Measurements from ENCODE around the gene ZNF804B.

The ZNF804B gene

DNA sequence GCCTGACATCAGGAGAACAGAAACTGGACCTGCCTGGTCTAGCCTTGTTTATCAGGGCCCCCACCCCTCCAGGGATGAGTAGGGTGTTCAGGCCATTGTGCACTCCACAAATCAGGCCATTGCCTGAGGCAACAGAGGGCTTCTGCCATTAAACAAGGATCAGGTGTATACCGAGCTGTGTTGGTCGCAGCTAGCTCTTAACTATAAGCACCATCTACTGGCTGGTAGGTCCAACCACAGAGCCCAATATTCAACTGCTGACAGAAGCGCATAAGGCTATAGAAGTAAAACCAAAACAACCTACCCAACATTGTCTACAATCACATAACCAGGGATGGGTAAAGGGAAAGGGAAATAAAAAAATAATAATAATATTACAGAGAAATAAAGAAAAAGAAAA is 487.7 kb downstream of the ZNF804B start:
- Histone ChIP-seq H3K79me1 (ENCODE audit: low read length) (no peaks in the 10 kb centered on the region), H3K18ac (ENCODE audit: low read length) (no peak overlapping the region), H3K36me3 (ENCODE audit: control insufficient read depth, insufficient read depth, low read length) (no peaks in the 10 kb centered on the region), H3K79me2 (ENCODE audit: control insufficient read depth, insufficient read depth, low read length) (no peaks in the 10 kb centered on the region), H3K56ac (ENCODE audit: low read length) (no peak overlapping the region), H2BK120ac (ENCODE audit: low read depth, low read length) (no peak overlapping the region), H3K4me1 (ENCODE audit: control insufficient read depth, low read depth, low read length) (no peaks in the 10 kb centered on the region), H2AK5ac (ENCODE audit: low read length) (no peak overlapping the region), H3K4me2 (ENCODE audit: low read length) (no peak overlapping the region), H3K27ac (ENCODE audit: low read depth, low read length) (no peak overlapping the region), H3K9ac (ENCODE audit: low read length) (no peak overlapping the region), H3K4ac (ENCODE audit: low read depth, low read length) (no peak overlapping the region), H2BK15ac (replicated peaks; ENCODE audit: low read depth) (no peak overlapping the region), H3K4me3 (ENCODE audit: low read length) (no peak overlapping the region), H4K5ac (ENCODE audit: low read length) (no peak overlapping the region), H3K27me3 (ENCODE audit: insufficient read depth, low read length, poor library complexity) (no peaks in the 10 kb centered on the region), H4K8ac (ENCODE audit: low read depth, low read length) (no peak overlapping the region), H2BK5ac (ENCODE audit: low read length) (no peak overlapping the region), H3K23ac (ENCODE audit: low read length) (no peak overlapping the region)
- peak; percentile 2 for DNase-seq
- WGBS (ENCODE audit: extremely low coverage, insufficient coverage, low lambda C conversion rate), result no CpG with 5 or more reads among the region's 3 CpGs

DNA sequence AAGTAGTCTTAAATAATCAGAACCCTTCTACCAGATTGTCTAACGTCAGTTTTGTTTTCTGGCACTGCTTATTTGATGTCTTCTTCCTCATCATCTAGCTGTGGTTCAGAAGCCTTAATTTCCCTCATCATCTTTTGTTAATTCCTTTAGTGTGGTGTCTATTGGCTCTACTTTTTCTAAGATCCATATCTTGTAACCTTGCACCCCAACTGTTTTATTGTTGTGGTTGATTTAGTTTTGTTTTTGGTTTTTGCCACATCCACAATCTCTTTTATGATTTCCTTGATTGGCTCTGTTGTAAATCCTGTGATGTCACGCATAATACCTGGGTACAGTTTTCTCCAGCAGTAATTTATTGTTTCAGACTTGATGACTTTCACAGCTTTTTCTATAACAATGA is 499.6 kb downstream of the ZNF804B start:
- no peak overlapping the region for H3K9ac ChIP-seq (ENCODE audit: low read length)
- no peak overlapping the region for H3K4ac ChIP-seq (ENCODE audit: low read depth, low read length)
- no peak overlapping the region for H3K4me3 ChIP-seq (ENCODE audit: low read length)
- no peak overlapping the region for H3K4me2 ChIP-seq (ENCODE audit: low read length)
- H2BK120ac ChIP-seq (ENCODE audit: low read depth, low read length), result no peak overlapping the region
- H4K8ac ChIP-seq (ENCODE audit: low read depth, low read length), result no peak overlapping the region
- H4K5ac ChIP-seq (ENCODE audit: low read length), result no peak overlapping the region
- H2BK15ac ChIP-seq (replicated peaks; ENCODE audit: low read depth), result no peak overlapping the region
- no peak overlapping the region for H3K18ac ChIP-seq (ENCODE audit: low read length)
- no peak for DNase-seq
- H2BK5ac ChIP-seq (ENCODE audit: low read length), result no peak overlapping the region
- no CpG with 5 or more reads among the region's 2 CpGs for whole genome bisulfite sequencing (ENCODE audit: extremely low coverage, insufficient coverage, low lambda C conversion rate)
- no peak overlapping the region for H3K27ac ChIP-seq (ENCODE audit: low read depth, low read length)
- no peaks in the 10 kb centered on the region for H3K79me2 ChIP-seq (ENCODE audit: control insufficient read depth, insufficient read depth, low read length)
- H3K56ac ChIP-seq (ENCODE audit: low read length), result no peak overlapping the region
- no peak overlapping the region for H3K23ac ChIP-seq (ENCODE audit: low read length)
- H3K36me3 ChIP-seq (ENCODE audit: control insufficient read depth, insufficient read depth, low read length), result no peaks in the 10 kb centered on the region
- no peaks in the 10 kb centered on the region for H3K79me1 ChIP-seq (ENCODE audit: low read length)
- no peaks in the 10 kb centered on the region for H3K27me3 ChIP-seq (ENCODE audit: insufficient read depth, low read length, poor library complexity)
- H2AK5ac ChIP-seq (ENCODE audit: low read length), result no peak overlapping the region
- H3K4me1 ChIP-seq (ENCODE audit: control insufficient read depth, low read depth, low read length), result no peaks in the 10 kb centered on the region

DNA sequence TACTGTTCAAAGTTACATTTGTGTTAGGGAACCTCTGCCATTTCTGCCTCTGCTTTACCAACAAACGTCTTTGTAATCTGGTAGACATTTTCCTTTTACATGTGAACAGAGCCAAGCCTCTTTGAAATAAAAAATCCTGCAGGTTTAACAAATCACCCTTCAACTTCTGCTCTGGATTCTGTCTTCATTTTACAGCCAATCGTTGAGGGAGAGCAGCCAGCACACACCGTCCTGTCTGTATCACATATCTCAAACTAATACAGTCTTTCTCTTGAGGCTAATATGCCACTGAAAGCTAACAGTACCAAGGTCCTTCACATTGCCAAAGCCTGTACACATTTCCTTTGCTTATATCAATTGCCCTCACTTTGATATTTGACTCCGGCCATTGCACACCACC is 504.6 kb downstream of the ZNF804B start:
- WGBS (ENCODE audit: extremely low coverage, insufficient coverage, low lambda C conversion rate), result no CpG with 5 or more reads among the region's 4 CpGs
- no peaks in the 10 kb centered on the region for H3K79me1 ChIP-seq (ENCODE audit: low read length)
- no peak overlapping the region for H3K56ac ChIP-seq (ENCODE audit: low read length)
- DNase-seq, result no peak
- no peak overlapping the region for H3K27ac ChIP-seq (ENCODE audit: low read depth, low read length)
- H3K9ac ChIP-seq (ENCODE audit: low read length), result no peak overlapping the region
- no peaks in the 10 kb centered on the region for H3K27me3 ChIP-seq (ENCODE audit: insufficient read depth, low read length, poor library complexity)
- H3K36me3 ChIP-seq (ENCODE audit: control insufficient read depth, insufficient read depth, low read length), result no peaks in the 10 kb centered on the region
- no peak overlapping the region for H3K18ac ChIP-seq (ENCODE audit: low read length)
- no peak overlapping the region for H2BK120ac ChIP-seq (ENCODE audit: low read depth, low read length)
- H3K23ac ChIP-seq (ENCODE audit: low read length), result no peak overlapping the region
- no peaks in the 10 kb centered on the region for H3K79me2 ChIP-seq (ENCODE audit: control insufficient read depth, insufficient read depth, low read length)
- H4K8ac ChIP-seq (ENCODE audit: low read depth, low read length), result no peak overlapping the region
- no peak overlapping the region for H3K4ac ChIP-seq (ENCODE audit: low read depth, low read length)
- no peak overlapping the region for H4K5ac ChIP-seq (ENCODE audit: low read length)
- H2BK5ac ChIP-seq (ENCODE audit: low read length), result no peak overlapping the region
- no peak overlapping the region for H2BK15ac ChIP-seq (replicated peaks; ENCODE audit: low read depth)
- H2AK5ac ChIP-seq (ENCODE audit: low read length), result no peak overlapping the region
- H3K4me3 ChIP-seq (ENCODE audit: low read length), result no peak overlapping the region
- no peaks in the 10 kb centered on the region for H3K4me1 ChIP-seq (ENCODE audit: control insufficient read depth, low read depth, low read length)
- H3K4me2 ChIP-seq (ENCODE audit: low read length), result no peak overlapping the region

DNA sequence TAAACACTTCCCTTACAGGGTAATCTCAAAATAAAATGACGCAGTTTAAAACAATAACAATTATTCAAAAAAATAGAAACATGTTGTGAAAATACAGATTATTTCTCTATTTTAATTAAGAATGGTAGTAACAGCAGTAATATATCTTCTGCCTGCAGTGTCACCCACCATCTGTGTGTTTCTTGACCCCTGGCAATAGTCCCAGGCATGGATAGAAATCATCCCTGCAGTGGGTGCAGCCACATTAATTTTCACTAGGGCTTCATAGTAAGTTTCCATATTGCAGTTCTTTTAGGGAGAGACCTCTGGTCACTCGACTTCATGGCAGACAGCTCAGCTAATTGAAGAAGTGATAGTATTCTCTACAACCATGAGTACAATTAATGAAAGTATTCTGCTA is 506.1 kb downstream of the ZNF804B start:
- Histone ChIP-seq H4K5ac (ENCODE audit: low read length) (no peak overlapping the region), H2BK120ac (ENCODE audit: low read depth, low read length) (no peak overlapping the region), H3K36me3 (ENCODE audit: control insufficient read depth, insufficient read depth, low read length) (no peaks in the 10 kb centered on the region), H3K4me3 (ENCODE audit: low read length) (no peak overlapping the region), H3K4ac (ENCODE audit: low read depth, low read length) (no peak overlapping the region), H3K79me2 (ENCODE audit: control insufficient read depth, insufficient read depth, low read length) (no peaks in the 10 kb centered on the region), H3K79me1 (ENCODE audit: low read length) (no peaks in the 10 kb centered on the region), H3K18ac (ENCODE audit: low read length) (no peak overlapping the region), H3K4me2 (ENCODE audit: low read length) (no peak overlapping the region), H3K9ac (ENCODE audit: low read length) (no peak overlapping the region), H2BK15ac (replicated peaks; ENCODE audit: low read depth) (no peak overlapping the region), H2AK5ac (ENCODE audit: low read length) (no peak overlapping the region), H2BK5ac (ENCODE audit: low read length) (no peak overlapping the region), H3K27me3 (ENCODE audit: insufficient read depth, low read length, poor library complexity) (no peaks in the 10 kb centered on the region), H3K4me1 (ENCODE audit: control insufficient read depth, low read depth, low read length) (no peaks in the 10 kb centered on the region), H3K27ac (ENCODE audit: low read depth, low read length) (no peak overlapping the region), H3K56ac (ENCODE audit: low read length) (no peak overlapping the region), H3K23ac (ENCODE audit: low read length) (no peak overlapping the region), H4K8ac (ENCODE audit: low read depth, low read length) (no peak overlapping the region)
- 100% methylated on average over 1 of the region's 2 CpGs for WGBS (ENCODE audit: extremely low coverage, insufficient coverage, low lambda C conversion rate)
- DNase-seq, result no peak

DNA sequence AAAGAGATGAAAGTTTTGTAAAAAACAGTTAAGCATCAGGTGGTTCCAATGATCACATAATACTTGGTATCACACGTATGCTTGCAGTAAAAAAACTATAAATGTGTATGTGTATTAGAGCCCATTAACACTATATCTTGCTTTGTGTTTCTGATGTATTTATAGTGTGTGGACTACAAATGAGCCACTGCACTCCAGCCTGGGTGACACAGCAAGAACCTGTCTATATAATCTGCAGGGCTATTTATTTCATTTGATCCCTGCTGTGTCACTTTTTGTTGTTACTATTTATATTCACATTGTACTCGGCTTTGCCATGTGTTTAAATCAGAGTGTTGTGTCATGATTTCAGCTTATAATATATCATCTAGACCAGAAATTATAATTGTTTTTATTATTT is 523.8 kb downstream of the ZNF804B start:
- Histone ChIP-seq H2BK120ac (ENCODE audit: low read depth, low read length) (no peak overlapping the region), H3K36me3 (ENCODE audit: control insufficient read depth, insufficient read depth, low read length) (no peaks in the 10 kb centered on the region), H3K27ac (ENCODE audit: low read depth, low read length) (no peak overlapping the region), H3K27me3 (ENCODE audit: insufficient read depth, low read length, poor library complexity) (no peaks in the 10 kb centered on the region), H4K5ac (ENCODE audit: low read length) (no peak overlapping the region), H3K18ac (ENCODE audit: low read length) (no peak overlapping the region), H3K79me2 (ENCODE audit: control insufficient read depth, insufficient read depth, low read length) (no peaks in the 10 kb centered on the region), H3K4ac (ENCODE audit: low read depth, low read length) (no peak overlapping the region), H3K23ac (ENCODE audit: low read length) (no peak overlapping the region), H4K8ac (ENCODE audit: low read depth, low read length) (no peak overlapping the region), H3K9ac (ENCODE audit: low read length) (no peak overlapping the region), H3K79me1 (ENCODE audit: low read length) (no peaks in the 10 kb centered on the region), H3K56ac (ENCODE audit: low read length) (no peak overlapping the region), H2BK15ac (replicated peaks; ENCODE audit: low read depth) (no peak overlapping the region), H3K4me1 (ENCODE audit: control insufficient read depth, low read depth, low read length) (no peaks in the 10 kb centered on the region), H2AK5ac (ENCODE audit: low read length) (no peak overlapping the region), H2BK5ac (ENCODE audit: low read length) (no peak overlapping the region), H3K4me2 (ENCODE audit: low read length) (no peak overlapping the region), H3K4me3 (ENCODE audit: low read length) (no peak overlapping the region)
- no CpG with 5 or more reads among the region's 2 CpGs for WGBS (ENCODE audit: extremely low coverage, insufficient coverage, low lambda C conversion rate)
- DNase-seq, result no peak

DNA sequence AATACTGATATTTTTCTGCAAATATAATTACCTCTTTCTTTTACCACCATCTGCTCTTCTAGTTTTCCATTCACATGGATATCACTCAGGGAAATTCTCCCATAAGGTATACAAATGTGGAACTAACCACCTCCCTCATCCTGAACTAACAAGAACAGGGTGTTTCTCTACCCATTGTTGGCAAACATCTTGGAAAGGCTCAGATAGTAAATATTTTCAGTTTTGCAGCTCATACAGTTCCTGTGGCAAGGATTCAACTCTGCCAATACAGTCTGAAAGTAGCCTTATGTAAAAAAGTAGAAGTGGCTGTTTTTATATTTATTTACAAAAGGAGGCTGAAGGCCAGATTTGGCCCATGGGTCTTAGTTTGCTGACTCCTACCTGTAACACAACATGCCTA is 549.0 kb downstream of the ZNF804B start:
- H3K36me3 ChIP-seq (ENCODE audit: control insufficient read depth, insufficient read depth, low read length), result no peaks in the 10 kb centered on the region
- H3K4me1 ChIP-seq (ENCODE audit: control insufficient read depth, low read depth, low read length), result no peaks in the 10 kb centered on the region
- H3K23ac ChIP-seq (ENCODE audit: low read length), result no peak overlapping the region
- no peak overlapping the region for H3K4me3 ChIP-seq (ENCODE audit: low read length)
- H3K18ac ChIP-seq (ENCODE audit: low read length), result no peak overlapping the region
- H2BK120ac ChIP-seq (ENCODE audit: low read depth, low read length), result no peak overlapping the region
- H3K56ac ChIP-seq (ENCODE audit: low read length), result no peak overlapping the region
- no peak overlapping the region for H4K5ac ChIP-seq (ENCODE audit: low read length)
- no peaks in the 10 kb centered on the region for H3K27me3 ChIP-seq (ENCODE audit: insufficient read depth, low read length, poor library complexity)
- H3K9ac ChIP-seq (ENCODE audit: low read length), result no peak overlapping the region
- no peak overlapping the region for H3K4ac ChIP-seq (ENCODE audit: low read depth, low read length)
- no peak overlapping the region for H3K4me2 ChIP-seq (ENCODE audit: low read length)
- H2AK5ac ChIP-seq (ENCODE audit: low read length), result no peak overlapping the region
- no peak overlapping the region for H2BK5ac ChIP-seq (ENCODE audit: low read length)
- H3K27ac ChIP-seq (ENCODE audit: low read depth, low read length), result no peak overlapping the region
- no peaks in the 10 kb centered on the region for H3K79me2 ChIP-seq (ENCODE audit: control insufficient read depth, insufficient read depth, low read length)
- no peak overlapping the region for H4K8ac ChIP-seq (ENCODE audit: low read depth, low read length)
- DNase-seq, result no peak
- no peak overlapping the region for H2BK15ac ChIP-seq (replicated peaks; ENCODE audit: low read depth)
- H3K79me1 ChIP-seq (ENCODE audit: low read length), result no peaks in the 10 kb centered on the region

All from mesendoderm (in vitro differentiated cells).